Inflammatory macrophage treated with lipopolysaccharide for 4 hours (primary cell): ENCODE measurements around the gene NELFB.

Source experiments
- DNase-seq: peaks from one replicate; pipeline ENCODE4 v3.0.0-alpha.2; 2020

The NELFB gene

GRCh38 chr9:137224830-137225694, 30.1 kb upstream of the NELFB start, which contains the start of gene CYSRT1:
CYSRT1 (plus strand) TSS chr9:137225174; CDS start chr9:137225622, 448 bp downstream.
- DNase-seq, result no peak

DNA sequence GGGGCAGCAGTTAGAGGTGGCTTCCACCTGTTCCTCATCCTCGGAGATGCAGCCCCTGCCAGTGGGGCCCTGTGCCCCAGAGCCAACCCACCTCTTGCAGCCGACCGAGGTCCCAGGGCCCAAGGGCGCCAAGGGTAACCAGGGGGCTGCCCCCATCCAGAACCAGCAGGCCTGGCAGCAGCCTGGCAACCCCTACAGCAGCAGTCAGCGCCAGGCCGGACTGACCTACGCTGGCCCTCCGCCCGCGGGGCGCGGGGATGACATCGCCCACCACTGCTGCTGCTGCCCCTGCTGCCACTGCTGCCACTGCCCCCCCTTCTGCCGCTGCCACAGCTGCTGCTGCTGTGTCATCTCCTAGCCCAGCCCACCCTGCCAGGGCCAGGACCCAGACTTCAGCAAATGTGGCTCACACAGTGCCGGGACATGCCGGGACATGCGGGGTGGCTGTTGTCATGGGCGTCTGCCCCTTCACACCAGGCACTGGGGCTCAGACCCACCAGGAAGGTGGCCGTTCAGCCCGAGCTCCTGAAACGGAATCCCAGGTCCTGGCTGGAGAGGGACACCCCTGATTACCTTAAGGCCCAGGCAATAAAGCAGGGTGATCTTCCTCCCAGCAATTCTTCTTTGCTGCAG, 29.3 kb upstream of the NELFB start:
- no peak for DNase-seq

DNA sequence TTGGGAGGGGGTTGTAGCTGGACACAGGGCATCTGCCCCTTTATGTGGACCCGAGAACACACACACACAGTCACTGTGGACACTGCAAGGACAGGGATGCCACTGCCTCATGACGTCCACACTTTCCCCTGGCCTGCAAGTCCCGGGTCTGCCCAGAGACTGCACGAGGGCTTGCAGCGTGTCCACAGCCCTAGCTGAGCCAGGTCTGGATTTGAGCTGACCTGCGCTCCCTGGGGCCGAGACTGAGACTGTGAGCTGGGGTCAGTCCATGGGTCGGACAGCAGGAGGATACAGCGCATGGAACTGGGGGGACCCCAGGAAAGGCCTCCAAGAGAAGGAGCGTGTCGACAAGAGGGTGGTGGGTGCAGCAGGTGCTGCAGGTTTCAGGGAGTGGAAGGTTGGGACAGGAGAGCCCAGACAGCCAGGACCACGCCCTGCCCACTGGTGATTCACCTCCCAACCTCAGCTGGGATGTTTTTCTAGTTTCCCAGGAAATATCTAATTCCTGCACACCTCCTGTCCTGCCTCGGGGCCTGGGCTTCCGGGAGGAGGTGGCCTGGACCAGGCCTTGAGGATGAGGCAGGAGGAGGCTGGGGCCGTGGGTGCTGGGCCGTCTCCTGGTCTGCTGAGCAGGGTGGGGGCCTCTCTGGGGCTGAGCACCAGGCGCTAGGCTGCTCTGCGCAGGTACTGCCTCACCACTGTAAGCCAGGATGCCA, 28.6 kb upstream of the NELFB start:
- no peak for DNase-seq

GRCh38 chr9:137227054-137227852, 27.9 kb upstream of the NELFB start, which contains the start of gene RNF224:
RNF224 (plus strand) TSS chr9:137227502; CDS start chr9:137228336, 834 bp downstream.
- DNase-seq, result peak; percentile 55

DNA sequence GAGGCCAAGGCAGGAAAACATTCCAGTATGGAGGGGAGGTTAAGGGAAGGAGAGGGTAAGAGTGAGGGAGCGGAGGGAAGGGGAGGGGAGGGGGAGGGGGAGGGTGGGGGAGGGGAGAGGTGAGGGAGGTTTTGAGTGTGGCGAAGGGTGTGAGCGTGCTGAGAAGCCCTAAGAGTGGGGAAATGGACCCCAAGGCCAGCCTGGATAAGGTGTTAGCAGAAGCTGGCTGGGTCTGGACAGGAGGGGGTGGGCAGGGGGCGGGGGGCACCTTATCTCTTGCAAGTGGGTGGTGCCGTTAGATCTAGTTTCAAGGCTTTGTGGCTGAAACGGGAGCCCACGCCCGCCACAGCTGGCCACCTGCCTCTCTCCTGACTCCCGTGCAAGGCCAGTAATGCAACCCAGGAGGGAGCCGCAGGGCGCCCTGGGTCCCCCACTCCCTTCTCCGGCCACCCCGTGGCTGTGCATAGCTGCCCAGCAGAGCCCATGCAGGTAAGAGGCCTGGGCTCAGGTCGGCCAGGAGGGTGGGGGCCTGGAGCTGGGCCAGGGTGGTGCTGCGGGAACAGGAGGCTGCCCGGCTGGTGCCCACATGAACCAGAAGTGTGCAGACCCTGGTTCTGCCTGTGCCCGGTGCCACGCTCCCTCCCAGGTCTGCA, 27.1 kb upstream of the NELFB start:
- DNase-seq, result no peak

DNA sequence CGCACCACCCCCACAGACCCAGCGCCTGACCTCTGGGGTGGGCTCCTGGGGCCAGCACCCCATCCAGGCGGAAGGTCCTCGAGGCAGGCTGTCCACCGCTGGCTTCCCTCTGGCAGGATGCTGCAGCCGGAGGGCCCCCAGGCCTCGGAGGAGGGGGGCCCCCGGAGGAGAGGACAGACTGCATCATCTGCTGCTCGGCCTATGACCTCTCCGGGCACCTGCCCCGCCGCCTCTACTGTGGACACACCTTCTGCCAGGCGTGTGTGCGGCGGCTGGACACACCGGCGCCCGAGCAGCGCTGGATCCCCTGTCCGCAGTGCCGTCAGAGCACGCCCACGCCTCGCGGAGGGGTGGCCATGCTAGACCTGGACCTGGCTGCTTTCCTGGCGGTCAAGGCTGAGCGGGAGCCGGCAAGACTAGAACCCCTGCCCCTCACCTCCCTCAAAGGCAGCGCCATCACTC, 26.6 kb upstream of the NELFB start:
- no peak for DNase-seq

- DNase-seq, result no peak
These were observed 25.9 kb upstream of the NELFB start for GRCh38 chr9:137228968-137229896.

GRCh38 chr9:137229903-137230704, 25.0 kb upstream of the NELFB start:
- no peak for DNase-seq

DNA sequence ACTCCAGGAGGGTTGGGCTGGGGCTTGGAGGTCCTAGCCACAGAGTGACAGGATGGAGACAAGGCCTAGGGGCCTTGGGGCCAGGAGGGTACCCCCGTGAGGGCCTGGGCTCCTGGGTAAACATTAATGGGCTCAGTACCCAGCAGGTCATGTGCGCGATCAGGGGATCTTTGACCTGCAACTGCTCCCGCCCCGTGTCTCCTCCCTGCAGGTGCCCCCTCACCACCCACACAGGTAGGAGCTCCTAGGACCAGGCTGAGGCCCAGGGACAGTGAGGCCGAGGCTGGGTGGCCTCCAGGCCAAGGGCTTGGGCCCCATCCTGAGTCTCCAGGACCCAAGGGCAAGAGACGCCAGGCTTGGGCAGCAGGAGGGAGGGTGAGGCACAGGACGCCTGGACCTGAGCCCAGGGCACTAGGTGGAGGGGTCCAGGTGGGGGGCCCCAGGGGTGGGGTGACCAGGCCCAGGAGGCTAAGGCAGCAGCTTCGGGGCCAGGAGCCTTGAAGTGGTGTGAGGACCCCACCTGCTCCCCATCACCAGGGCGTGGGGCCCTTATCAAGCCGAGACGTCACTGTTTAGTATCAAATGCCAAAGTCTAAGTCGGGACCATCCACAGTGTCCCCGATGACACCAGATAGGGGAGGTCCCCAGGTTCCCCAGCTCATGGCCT, 24.3 kb upstream of the NELFB start, which contains the start of gene SLC34A3:
SLC34A3 (plus strand) TSS at position 197 of the 667 bp plus-strand sequence. CDS start 802 bp downstream, outside the sequence.
- DNase-seq, result no peak

GRCh38 chr9:137231372-137232039, 23.6 kb upstream of the NELFB start:
- DNase-seq, result no peak

DNA sequence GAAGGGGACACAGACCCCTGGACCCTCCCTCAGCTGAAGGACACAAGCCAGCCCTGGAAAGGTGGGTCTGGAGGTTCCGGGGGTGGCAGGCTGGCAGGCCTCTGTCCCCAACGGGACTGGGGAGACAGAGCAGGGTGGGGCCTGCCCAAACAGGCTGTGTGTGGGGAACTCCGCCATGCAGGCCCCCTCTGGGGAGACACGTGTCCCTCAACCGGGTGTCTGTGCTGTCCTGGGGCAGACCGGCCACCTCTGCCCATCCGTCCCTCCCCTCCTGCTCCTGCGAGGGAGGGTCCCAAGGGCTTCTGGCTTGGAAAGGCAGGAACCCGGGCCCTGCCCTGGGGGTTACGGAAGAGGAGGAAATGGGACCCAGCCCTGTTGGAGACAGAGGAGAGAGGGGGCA, 23.0 kb upstream of the NELFB start:
- DNase-seq, result no peak

GRCh38 chr9:137232510-137232909, 22.6 kb upstream of the NELFB start:
- DNase-seq, result no peak

DNA sequence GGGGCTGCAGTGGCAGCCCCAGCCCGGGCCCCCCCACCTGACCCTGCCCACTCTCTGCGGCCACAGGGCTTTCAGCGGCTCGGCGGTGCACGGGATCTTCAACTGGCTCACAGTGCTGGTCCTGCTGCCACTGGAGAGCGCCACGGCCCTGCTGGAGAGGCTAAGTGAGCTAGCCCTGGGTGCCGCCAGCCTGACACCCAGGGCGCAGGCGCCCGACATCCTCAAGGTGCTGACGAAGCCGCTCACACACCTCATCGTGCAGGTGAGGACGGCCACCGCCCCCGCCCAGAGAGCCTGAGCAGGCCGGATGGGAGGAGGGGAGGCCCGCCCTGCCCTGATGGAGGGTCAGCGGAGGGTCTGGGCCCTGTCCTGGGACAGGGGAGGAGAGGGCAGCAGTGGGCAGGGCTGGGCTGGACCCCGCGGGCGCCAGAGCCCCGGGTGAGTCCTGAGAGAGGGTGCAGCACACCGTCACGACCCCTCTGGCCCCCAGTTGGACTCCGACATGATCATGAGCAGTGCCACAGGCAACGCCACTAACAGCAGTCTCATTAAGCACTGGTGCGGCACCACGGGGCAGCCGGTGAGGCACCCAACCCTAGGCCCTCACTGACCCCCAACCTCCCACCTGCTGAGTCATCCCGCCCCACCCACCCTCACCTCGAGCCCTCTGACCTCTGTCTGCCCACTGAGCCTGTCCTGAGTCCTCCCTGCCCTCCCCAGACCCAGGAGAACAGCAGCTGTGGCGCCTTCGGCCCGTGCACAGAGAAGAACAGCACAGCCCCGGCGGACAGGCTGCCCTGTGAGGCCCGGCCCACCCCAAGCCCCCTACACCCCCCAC, 21.8 kb upstream of the NELFB start:
- no peak for DNase-seq

DNA sequence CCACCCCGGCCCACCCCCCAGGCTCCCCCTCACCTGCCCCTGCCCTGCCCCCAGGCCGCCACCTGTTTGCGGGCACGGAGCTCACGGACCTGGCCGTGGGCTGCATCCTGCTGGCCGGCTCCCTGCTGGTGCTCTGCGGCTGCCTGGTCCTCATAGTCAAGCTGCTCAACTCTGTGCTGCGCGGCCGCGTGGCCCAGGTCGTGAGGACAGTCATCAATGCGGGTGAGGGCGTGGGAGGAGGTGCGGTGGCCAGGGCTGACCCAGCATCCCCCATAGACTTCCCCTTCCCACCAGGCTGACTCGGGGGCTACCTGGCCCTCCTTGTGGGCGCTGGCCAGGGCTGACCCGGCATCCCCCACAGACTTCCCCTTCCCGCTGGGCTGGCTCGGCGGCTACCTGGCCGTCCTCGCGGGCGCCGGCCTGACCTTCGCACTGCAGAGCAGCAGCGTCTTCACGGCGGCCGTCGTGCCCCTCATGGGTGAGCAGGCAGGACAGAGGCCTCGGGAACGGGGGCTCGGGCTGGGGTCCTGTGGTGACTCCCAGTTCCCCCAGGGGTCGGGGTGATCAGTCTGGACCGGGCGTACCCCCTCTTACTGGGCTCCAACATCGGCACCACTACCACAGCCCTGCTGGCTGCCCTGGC, 21.0 kb upstream of the NELFB start:
- DNase-seq, result no peak

- no peak for DNase-seq
These were observed 20.2 kb upstream of the NELFB start for GRCh38 chr9:137234758-137235423.

DNA sequence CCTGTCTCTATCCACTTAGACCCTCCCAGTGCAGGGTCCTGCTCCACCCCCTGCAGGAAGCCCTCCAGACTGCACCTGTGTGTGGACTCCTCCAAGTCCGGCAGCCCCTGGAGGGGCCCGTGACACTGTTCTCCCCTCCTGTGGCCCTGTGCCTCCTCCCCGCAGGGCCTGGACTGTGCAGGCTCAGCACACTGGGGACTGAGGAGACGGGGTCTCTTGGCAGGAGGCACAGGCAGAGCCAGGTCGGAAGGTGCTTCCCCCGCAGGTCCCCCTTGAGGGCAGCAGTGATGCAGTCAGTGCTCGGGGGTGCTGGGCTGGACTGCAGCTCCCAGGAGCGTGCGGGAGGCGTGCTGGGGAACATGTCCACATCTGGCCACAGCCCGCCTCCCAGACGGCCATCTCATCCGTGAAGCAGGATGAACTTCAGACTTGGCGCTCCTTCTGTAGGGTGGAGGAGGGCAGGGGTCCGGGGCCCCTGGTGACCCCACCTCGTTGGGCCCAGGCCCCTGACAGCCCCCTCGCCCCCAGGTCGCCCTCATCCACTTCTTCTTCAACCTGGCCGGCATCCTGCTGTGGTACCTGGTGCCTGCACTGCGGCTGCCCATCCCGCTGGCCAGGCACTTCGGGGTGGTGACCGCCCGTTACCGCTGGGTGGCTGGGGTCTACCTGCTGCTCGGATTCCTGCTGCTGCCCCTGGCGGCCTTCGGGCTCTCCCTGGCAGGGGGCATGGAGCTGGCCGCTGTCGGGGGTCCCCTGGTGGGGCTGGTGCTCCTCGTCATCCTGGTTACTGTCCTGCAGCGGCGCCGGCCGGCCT, 19.5 kb upstream of the NELFB start:
- DNase-seq, result no peak
